GM23338 (cell line): ENCODE measurements around the gene JAKMIP1. TPM values are rescaled to one million over a fixed set of nuclear protein-coding genes. Genes with fewer than 3 reads are reported as not detected.

Source experiments
- ATAC-seq: fragments of 200-7000 bp; cut with Tn5 transposase; 3 replicates; pipeline ENCODE4 v1.9.1; 2020
- DNase-seq: peaks from one replicate; pipeline ENCODE4 v3.0.0-alpha.2; 2015; ENCODE audit warnings: low spot score
- H2AFZ ChIP-seq: fragments of 200-600 bp; sonication (generic); 2 replicates; pipeline ENCODE4 v1.8.0; 2016; ENCODE audit warnings: antibody characterized with exemption, mild to moderate bottlenecking, moderate library complexity
- H3F3A ChIP-seq: fragments of 200-600 bp; sonication (generic); replicated peaks from 2 replicates; pipeline ENCODE4 v1.8.0; 2017; ENCODE audit warnings: antibody characterized with exemption, mixed run types, low read depth
- H3K27ac ChIP-seq: fragments of 200-600 bp; sonication (generic); 2 replicates; pipeline ENCODE4 v1.6.1; 2016; ENCODE audit warnings: low read depth
- H3K27me3 ChIP-seq: fragments of 200-600 bp; sonication (generic); 2 replicates; pipeline ENCODE4 v1.8.0; 2016; ENCODE audit warnings: mild to moderate bottlenecking, mixed run types, moderate library complexity; ENCODE audit not compliant: insufficient read depth
- H3K36me3 ChIP-seq: fragments of 200-600 bp; sonication (generic); 2 replicates; pipeline ENCODE4 v1.8.0; 2016; ENCODE audit warnings: mild to moderate bottlenecking; ENCODE audit not compliant: insufficient read depth
- H3K4me1 ChIP-seq: fragments of 200-600 bp; sonication (generic); 2 replicates; pipeline ENCODE4 v1.8.0; 2016; ENCODE audit warnings: mild to moderate bottlenecking, moderate library complexity; ENCODE audit not compliant: insufficient read depth
- H3K4me2 ChIP-seq: fragments of 200-600 bp; sonication (generic); 2 replicates; pipeline ENCODE4 v1.7.1; 2017; ENCODE audit warnings: mixed run types
- H3K4me3 ChIP-seq: fragments of 200-600 bp; sonication (generic); 2 replicates; pipeline ENCODE4 v1.6.1; 2016; ENCODE audit warnings: mixed run types
- H3K79me2 ChIP-seq: fragments of 200-600 bp; sonication (generic); replicated peaks from 2 replicates; pipeline ENCODE4 v1.8.0; 2017; ENCODE audit warnings: mild to moderate bottlenecking; ENCODE audit not compliant: insufficient read depth
- H3K9me2 ChIP-seq: fragments of 200-600 bp; sonication (generic); 2 replicates; pipeline ENCODE4 v1.8.0; 2017; ENCODE audit not compliant: insufficient read depth
- H4K20me1 ChIP-seq: fragments of 200-600 bp; sonication (generic); replicated peaks from 2 replicates; pipeline ENCODE4 v1.8.0; 2017; ENCODE audit warnings: mild to moderate bottlenecking; ENCODE audit not compliant: insufficient read depth
- H3K27ac Mint-ChIP-seq: 2 replicates; pipeline ENCODE4 v1.8.0; 2020; ENCODE audit warnings: inconsistent platforms, mild to moderate bottlenecking, moderate library complexity, mixed read lengths
- H3K27me3 Mint-ChIP-seq: 3 replicates; pipeline ENCODE4 v1.8.0; 2022; ENCODE audit warnings: low read depth, mild to moderate bottlenecking, moderate library complexity, mixed read lengths, inconsistent platforms; ENCODE audit not compliant: insufficient read depth, poor library complexity
- H3K36me3 Mint-ChIP-seq: 3 replicates; pipeline ENCODE4 v1.8.0; 2021; ENCODE audit warnings: low read depth, mild to moderate bottlenecking, inconsistent platforms, moderate library complexity, mixed read lengths
- H3K4me1 Mint-ChIP-seq: 3 replicates; pipeline ENCODE4 v1.8.0; 2020; ENCODE audit warnings: mild to moderate bottlenecking, inconsistent platforms, mixed read lengths
- H3K4me3 Mint-ChIP-seq: 3 replicates; pipeline ENCODE4 v1.8.0; 2021; ENCODE audit warnings: moderate library complexity, mild to moderate bottlenecking, inconsistent platforms, mixed read lengths
- H3K9me3 Mint-ChIP-seq: 3 replicates; pipeline ENCODE4 v1.8.0; 2020; ENCODE audit warnings: moderate library complexity, mild to moderate bottlenecking, inconsistent platforms, mixed read lengths
- CREB1 ChIP-seq: fragments of 250-450 bp; sonication (Bioruptor Pico); IDR thresholded peaks from 2 replicates; pipeline ENCODE4 v1.5.0; 2020; ENCODE audit warnings: low read depth, mild to moderate bottlenecking, moderate library complexity
- ETS1 ChIP-seq: IDR thresholded peaks from 2 replicates; pipeline ENCODE4 v1.6.1; 2016; ENCODE audit warnings: antibody characterized with exemption
- NANOG ChIP-seq: IDR thresholded peaks from 2 replicates; pipeline ENCODE4 v1.6.1; 2016; ENCODE audit warnings: antibody characterized with exemption, borderline replicate concordance
- STAT1 ChIP-seq: IDR thresholded peaks from one replicate; pipeline ENCODE4 v1.6.1; 2016; ENCODE audit warnings: antibody characterized with exemption; ENCODE audit not compliant: unreplicated experiment
- ZNF462 ChIP-seq: fragments of 250-450 bp; sonication (Bioruptor Pico); IDR thresholded peaks from 2 replicates; pipeline ENCODE4 v1.5.0; 2020; ENCODE audit warnings: mild to moderate bottlenecking, moderate library complexity
- polyA plus RNA-seq: library from polyadenylated mRNA; unstranded; fragments of >200 nt; fragmentation: Nextera tagmentation; extraction: Ambion mirVana; gene quantifications from 2 replicates; pipeline ENCODE4 v1.2.1, GENCODE V29; 2016
- total RNA-seq: library from RNA; depleted of rRNA; stranded (reverse); fragments of >200 nt; shearing (Covaris generic); gene quantifications from 2 replicates; pipeline ENCODE4 v1.2.3, GENCODE V29; 2014
- TF ChIP-seq, protein P1 (sequence below), 2 experiments: fragments of 200-600 bp in 1 of 2; sonication (generic) in 1 of 2; conservative IDR thresholded peaks; 2 replicates each; pipeline versions ENCODE4 v1.5.1 to v1.6.1; 2016 to 2017; ENCODE audit warnings: antibody characterized with exemption in 2 of 2, low read depth in 2 of 2, mild to moderate bottlenecking in 2 of 2, moderate library complexity in 1 of 2

JAKMIP1 gene
- total and polyA plus RNA-seq, 2 experiments from 2014 or later, result 4.6 to 5.1 TPM

DNA sequence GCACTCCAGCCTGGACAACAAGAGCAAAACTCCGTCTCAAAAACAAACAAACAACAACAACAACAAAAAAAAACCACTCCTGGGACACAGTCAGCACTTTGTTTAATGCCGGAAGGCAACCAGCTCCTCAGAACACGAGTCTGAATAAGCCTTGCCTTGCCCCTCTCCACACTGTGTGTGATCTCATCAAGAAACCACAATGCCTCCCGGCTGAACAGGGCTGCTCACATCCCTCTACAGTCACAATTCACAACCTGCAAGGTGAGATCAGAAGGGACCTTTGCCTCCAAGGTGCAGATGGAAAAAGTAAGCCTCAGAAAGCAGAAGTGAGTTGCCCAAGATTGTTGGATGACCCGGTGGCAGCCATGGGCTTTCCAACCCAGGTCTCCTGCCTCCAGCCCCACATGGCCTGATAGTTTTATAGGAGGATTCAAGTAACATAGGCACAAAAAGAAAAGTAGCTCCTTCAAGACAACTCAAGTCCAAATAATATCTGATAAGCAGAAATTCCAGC lies 80.8 kb downstream of the JAKMIP1 start (continued):
- no peak for TF ChIP-seq ZNF462 (CRISPR knock-in tag)
- no peak for TF ChIP-seq NANOG

GRCh38 chr4:6118201-6118600 lies 82.1 kb downstream of the JAKMIP1 start:
- Mint-ChIP-seq H3K27me3 (peaks cover 7% of the 10 kb centered on the region), H3K36me3 (no peaks in the 10 kb centered on the region), H3K9me3 (no peaks in the 10 kb centered on the region), H3K27ac (no peak overlapping the region), H3K4me1 (peaks cover 35% of the 10 kb centered on the region), H3K4me3 (no peak overlapping the region)
- Histone ChIP-seq H2AFZ (no peak overlapping the region), H3K36me3 (no peaks in the 10 kb centered on the region), H3F3A (no peaks in the 10 kb centered on the region), H3K79me2 (no peaks in the 10 kb centered on the region), H3K27me3 (no peaks in the 10 kb centered on the region; the same call in 1 of the 2 replicates), H3K4me1 (peaks cover 19% of the 10 kb centered on the region), H4K20me1 (no peaks in the 10 kb centered on the region), H3K27ac (no peak overlapping the region), H3K4me2 (peak overlapping the region; percentile 53; the same call in 1 of the 2 replicates), H3K4me3 (no peak overlapping the region), H3K9me2 (no peaks in the 10 kb centered on the region)
- no peak for DNase-seq
- ATAC-seq, result no peak
- TF ChIP-seq ETS1, result no peak
- no peak for TF ChIP-seq STAT1
- no peak for TF ChIP-seq ZNF462 (CRISPR knock-in tag)
- TF ChIP-seq, protein P1, sequence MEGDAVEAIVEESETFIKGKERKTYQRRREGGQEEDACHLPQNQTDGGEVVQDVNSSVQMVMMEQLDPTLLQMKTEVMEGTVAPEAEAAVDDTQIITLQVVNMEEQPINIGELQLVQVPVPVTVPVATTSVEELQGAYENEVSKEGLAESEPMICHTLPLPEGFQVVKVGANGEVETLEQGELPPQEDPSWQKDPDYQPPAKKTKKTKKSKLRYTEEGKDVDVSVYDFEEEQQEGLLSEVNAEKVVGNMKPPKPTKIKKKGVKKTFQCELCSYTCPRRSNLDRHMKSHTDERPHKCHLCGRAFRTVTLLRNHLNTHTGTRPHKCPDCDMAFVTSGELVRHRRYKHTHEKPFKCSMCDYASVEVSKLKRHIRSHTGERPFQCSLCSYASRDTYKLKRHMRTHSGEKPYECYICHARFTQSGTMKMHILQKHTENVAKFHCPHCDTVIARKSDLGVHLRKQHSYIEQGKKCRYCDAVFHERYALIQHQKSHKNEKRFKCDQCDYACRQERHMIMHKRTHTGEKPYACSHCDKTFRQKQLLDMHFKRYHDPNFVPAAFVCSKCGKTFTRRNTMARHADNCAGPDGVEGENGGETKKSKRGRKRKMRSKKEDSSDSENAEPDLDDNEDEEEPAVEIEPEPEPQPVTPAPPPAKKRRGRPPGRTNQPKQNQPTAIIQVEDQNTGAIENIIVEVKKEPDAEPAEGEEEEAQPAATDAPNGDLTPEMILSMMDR (conservative IDR thresholded peaks at IDR 0.05; ENCODE audit: low read depth in 2 of 2), result no peak
- TF ChIP-seq CREB1 (CRISPR knock-in tag), result no peak
